GM19193 (cell line): ENCODE measurements around the gene CASQ2.

Source experiments
- POLR2A ChIP-seq: IDR thresholded peaks from 4 replicates; pipeline ENCODE4 v1.6.1; 2011; ENCODE audit not compliant: insufficient read depth, insufficient read length; ENCODE audit errors: extremely low read depth

The CASQ2 gene

GRCh38 chr1:115702959-115703358 lies 65.6 kb downstream of the CASQ2 start:
- no peak for TF ChIP-seq POLR2A

DNA sequence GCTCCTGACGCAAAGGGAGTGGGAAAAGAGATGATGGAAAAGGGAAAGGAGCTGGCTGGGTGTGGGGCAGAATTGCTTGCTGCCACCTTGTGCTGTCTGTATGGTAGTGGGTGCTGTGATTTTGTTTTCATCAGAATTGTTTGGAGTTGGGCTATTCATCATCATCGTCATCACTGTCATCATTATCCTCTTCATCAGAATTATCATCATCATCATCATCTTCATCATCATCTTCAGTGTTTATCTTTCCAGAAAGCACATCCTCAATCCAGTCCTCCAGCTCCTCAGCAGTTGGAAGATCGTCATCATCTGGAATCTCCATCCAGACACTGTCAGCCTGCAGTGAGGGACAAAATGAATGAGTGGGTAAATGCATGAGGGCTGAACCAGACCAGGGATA lies 67.4 kb downstream of the CASQ2 start:
- TF ChIP-seq POLR2A: no peak

- no peak for TF ChIP-seq POLR2A
Observed at GRCh38 chr1:115697619-115698018, 70.9 kb downstream of the CASQ2 start.

GRCh38 chr1:115694805-115695204 lies 73.7 kb downstream of the CASQ2 start:
- no peak for TF ChIP-seq POLR2A

DNA sequence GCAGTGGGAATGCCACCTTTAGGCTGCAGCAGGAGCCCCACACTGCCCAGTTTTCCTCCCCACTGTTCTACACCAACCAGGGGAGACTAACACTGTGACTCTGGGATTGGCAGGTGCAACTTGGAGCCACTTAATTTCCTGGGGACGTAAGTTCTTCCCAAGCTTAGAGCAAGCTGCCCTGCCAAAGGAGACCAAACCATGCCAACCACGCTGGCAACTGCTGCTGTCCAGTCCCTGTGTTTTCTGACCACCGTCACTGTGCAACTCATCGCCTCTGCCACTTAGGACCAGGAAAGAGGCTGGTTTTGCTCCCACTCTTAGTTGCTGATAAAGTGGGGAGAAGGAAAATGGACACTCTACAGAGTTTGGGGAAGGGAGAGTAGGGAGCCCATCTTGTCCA lies 76.3 kb downstream of the CASQ2 start:
- no peak for TF ChIP-seq POLR2A

DNA sequence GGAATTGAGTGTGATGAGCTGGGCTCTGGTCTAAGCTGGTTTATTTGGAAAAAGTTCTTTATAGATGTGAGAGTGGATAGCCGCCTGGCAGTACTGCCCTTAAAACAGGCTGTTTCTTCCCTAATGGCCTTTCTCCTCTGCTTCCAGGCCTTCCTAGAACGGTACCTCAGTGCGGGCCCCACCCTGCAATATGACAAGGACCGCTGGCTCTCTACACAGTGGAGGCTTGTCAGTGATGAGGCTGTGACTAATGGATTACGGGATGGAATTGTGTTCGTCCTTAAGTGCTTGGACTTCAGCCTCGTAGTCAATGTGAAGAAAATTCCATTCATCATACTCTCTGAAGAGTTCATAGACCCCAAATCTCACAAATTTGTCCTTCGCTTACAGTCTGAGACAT lies 77.5 kb downstream of the CASQ2 start:
- no peak for TF ChIP-seq POLR2A

GRCh38 chr1:115687744-115688143 lies 80.8 kb downstream of the CASQ2 start:
- TF ChIP-seq POLR2A: no peak

DNA sequence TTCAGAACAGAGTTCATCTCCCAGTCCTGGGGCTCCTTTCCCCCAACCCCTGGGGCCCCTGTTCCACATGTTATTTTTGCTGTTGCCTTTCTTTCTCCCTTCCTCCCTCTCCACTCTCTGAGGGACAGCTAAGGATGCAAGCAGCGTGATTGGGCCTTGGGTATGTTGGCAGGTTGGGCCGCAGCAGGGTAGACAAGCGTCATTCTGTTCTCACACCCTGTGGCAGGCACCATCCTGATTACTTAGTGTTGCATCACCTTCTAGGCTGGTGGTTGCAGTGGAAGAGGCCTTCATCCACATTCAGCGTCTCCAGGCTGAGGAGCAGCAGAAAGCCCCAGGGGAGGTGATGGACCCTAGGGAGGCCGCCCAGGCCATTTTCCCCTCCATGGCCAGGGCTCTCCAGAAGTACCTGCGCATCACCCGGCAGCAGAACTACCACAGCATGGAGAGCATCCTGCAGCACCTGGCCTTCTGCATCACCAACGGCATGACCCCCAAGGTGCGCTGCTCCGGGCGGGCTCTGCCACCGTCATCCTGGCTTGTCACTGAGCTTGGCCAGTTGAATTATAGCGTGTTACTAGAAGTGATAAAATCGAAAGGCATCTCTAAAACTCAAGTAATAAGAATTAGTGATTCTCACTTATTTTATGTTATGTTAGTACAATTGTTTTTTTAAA lies 83.3 kb downstream of the CASQ2 start:
- no peak for TF ChIP-seq POLR2A

GRCh38 chr1:115682792-115683191 lies 85.7 kb downstream of the CASQ2 start:
- TF ChIP-seq POLR2A: no peak

- no peak for TF ChIP-seq POLR2A
Observed at GRCh38 chr1:115680730-115681111, 87.8 kb downstream of the CASQ2 start.

DNA sequence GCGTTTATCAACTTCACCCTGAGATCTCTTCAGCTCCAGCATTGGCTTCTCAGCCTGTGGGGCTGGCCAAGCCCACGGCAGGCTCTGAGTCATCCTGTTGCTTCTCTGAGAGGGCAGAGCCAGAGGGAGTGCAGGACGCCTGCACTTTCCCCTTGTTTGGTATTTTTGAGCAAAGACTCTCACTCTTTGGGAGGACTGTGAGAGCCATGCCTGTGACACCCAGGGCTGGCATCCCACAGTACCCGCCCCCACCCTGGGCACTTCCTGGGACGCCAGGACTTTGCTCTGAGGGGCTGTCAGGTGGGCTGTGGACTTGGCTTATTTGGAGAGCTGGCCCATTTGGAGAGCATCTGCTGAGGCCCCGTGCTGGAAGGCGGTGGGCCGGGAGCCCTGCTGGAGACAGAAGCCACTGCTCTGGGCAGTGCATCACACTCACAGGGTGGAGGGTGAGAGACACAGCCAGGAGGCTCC lies 89.3 kb downstream of the CASQ2 start:
- TF ChIP-seq POLR2A: no peak

GRCh38 chr1:115678141-115678540 lies 90.4 kb downstream of the CASQ2 start:
- no peak for TF ChIP-seq POLR2A

GRCh38 chr1:115677565-115677964 lies 90.9 kb downstream of the CASQ2 start:
- no peak for TF ChIP-seq POLR2A

- no peak for TF ChIP-seq POLR2A
Observed at GRCh38 chr1:115677182-115677555, 91.3 kb downstream of the CASQ2 start.

GRCh38 chr1:115676498-115677181 lies 91.9 kb downstream of the CASQ2 start:
- no peak for TF ChIP-seq POLR2A

DNA sequence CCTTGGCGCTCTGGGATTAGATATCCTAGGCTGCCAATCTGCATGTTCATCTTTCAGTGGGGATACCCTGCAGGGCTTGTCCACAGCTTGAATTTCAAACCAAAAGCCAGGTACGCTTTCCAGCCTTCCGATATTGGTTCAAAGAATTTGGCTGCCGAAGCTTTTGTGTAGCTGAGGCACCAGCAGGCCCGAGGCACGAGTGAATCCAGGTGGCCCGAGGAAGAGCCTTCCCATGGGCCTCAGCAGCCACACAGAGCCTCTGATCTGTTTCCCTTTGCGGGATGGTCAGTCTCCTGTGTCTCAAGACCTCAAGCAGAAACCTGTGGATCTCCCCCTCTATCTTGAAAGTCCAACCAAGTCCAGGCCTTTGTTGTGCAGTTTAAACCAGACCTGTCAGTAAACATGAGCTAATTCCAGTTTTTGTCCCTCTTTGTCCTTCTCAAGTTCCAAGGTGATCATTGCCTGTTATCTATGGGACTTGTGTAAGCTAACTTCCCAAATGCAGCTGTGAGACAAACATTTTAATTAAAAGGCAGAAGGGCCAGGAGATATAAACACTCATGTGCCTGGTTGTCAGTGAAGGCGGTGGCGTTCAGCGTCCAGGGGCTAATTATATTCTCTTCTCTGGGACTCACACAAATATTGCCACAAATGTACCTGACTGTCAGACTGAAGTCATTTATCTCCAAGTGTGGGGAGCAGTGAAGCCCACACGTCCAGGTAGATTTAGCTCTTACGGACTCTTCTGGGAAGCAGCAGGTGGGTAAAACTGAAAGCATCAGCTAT lies 96.1 kb downstream of the CASQ2 start:
- TF ChIP-seq POLR2A: no peak
